ENCODE measurements around the gene RRP7A. TPM values are rescaled to one million over a fixed set of nuclear protein-coding genes. Genes with fewer than 3 reads are reported as not detected.

The RRP7A gene
- total RNA-seq, 1 experiment from 2014 or later, result 50.8 TPM

- TF ChIP-seq MAX (IDR thresholded peaks at IDR 0.05) (no peak), EZH2phosphoT487 (IDR thresholded peaks at IDR 0.05; ENCODE audit: borderline replicate concordance) (no peak), CEBPB (IDR thresholded peaks at IDR 0.05; ENCODE audit: low read depth) (no peak)
- TF ChIP-seq, protein P1, sequence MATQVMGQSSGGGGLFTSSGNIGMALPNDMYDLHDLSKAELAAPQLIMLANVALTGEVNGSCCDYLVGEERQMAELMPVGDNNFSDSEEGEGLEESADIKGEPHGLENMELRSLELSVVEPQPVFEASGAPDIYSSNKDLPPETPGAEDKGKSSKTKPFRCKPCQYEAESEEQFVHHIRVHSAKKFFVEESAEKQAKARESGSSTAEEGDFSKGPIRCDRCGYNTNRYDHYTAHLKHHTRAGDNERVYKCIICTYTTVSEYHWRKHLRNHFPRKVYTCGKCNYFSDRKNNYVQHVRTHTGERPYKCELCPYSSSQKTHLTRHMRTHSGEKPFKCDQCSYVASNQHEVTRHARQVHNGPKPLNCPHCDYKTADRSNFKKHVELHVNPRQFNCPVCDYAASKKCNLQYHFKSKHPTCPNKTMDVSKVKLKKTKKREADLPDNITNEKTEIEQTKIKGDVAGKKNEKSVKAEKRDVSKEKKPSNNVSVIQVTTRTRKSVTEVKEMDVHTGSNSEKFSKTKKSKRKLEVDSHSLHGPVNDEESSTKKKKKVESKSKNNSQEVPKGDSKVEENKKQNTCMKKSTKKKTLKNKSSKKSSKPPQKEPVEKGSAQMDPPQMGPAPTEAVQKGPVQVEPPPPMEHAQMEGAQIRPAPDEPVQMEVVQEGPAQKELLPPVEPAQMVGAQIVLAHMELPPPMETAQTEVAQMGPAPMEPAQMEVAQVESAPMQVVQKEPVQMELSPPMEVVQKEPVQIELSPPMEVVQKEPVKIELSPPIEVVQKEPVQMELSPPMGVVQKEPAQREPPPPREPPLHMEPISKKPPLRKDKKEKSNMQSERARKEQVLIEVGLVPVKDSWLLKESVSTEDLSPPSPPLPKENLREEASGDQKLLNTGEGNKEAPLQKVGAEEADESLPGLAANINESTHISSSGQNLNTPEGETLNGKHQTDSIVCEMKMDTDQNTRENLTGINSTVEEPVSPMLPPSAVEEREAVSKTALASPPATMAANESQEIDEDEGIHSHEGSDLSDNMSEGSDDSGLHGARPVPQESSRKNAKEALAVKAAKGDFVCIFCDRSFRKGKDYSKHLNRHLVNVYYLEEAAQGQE (IDR thresholded peaks at IDR 0.05; ENCODE audit: low read depth), result no peak
Observed at GRCh38 chr22:42468841-42469240, 50.8 kb downstream of the RRP7A start (continued).

DNA sequence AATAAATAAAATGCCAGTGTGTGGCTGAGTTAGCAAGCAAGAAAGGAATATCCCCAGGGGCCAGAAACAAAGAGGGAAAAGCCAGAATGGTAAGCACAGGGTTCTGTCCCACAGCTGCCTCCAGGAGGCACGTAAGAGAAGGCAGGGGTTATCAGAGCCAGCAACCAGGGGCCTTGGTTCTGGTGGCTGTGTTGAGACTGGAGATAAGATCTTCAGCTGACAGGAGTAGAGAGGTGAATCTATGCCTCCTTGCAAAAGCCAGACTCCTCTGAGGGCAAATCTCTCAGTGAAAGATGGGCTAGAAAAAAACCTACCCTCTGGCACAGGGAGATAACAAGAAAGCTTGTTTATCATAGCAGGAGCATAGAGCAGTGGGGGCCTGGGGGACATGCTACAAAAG is 57.6 kb downstream of the RRP7A start:
- Histone ChIP-seq H3K27me3 (ENCODE audit: insufficient read depth, low read length) (no peaks in the 10 kb centered on the region), H2AFZ (ENCODE audit: low read depth, low read length, poor library complexity, severe bottlenecking) (no peak overlapping the region), H3K79me2 (ENCODE audit: insufficient read depth, low read length) (no peaks in the 10 kb centered on the region), H3K4me3 (replicated peaks in 1 of 2; ENCODE audit: low read depth in 1 of 2, low read length in 2 of 2) (no peak overlapping the region), H3K4me2 (ENCODE audit: low read length) (no peak overlapping the region), H3K9ac (ENCODE audit: low read length) (no peak overlapping the region), H3K27ac (ENCODE audit: low read depth, low read length) (no peak overlapping the region), H3K9me2 (ENCODE audit: insufficient read depth) (no peaks in the 10 kb centered on the region), H4K20me1 (ENCODE audit: insufficient read depth) (no peaks in the 10 kb centered on the region), H3K36me3 (ENCODE audit: control insufficient read depth in 1 of 2, insufficient read depth in 2 of 2, low read length in 2 of 2) (no peaks in the 10 kb centered on the region), H3K9me3 (ENCODE audit: control insufficient read depth in 1 of 2, insufficient read depth in 1 of 2, low read depth in 1 of 2, low read length in 2 of 2) (no peaks in the 10 kb centered on the region), H3K4me1 (ENCODE audit: control insufficient read depth in 1 of 2, insufficient read depth in 2 of 2, low read length in 2 of 2) (no peaks in the 10 kb centered on the region)
- intact Hi-C loops (cut with micrococcal nuclease), result no loop called here
- ChIA-PET POLR2A (no interaction called here), CTCF (interaction anchor here (1.8 kb wide), 1 partner anchor 11 kb away, joined by 5 read pairs; no protein-coding TSS in a partner anchor), RAD21 (ENCODE audit: low non-redundant PET in 1 of 2, low total read pairs in 2 of 2, uncharacterized antibody in 2 of 2, unreplicated experiment in 2 of 2) (no interaction called here)
- TF ChIP-seq CEBPB (IDR thresholded peaks at IDR 0.05; ENCODE audit: low read depth), result no peak
- TF ChIP-seq ZFX (IDR thresholded peaks at IDR 0.05), result no peak
- no peak for TF ChIP-seq POLR2A (IDR thresholded peaks at IDR 0.05; ENCODE audit: borderline replicate concordance, extremely low read depth, insufficient read depth, insufficient read length)
- no peak for TF ChIP-seq RAD21 (IDR thresholded peaks at IDR 0.05; ENCODE audit: low read depth)
- no peak for TF ChIP-seq MAX (IDR thresholded peaks at IDR 0.05)
- TF ChIP-seq FOSL1 (IDR thresholded peaks at IDR 0.05; ENCODE audit: low read depth), result no peak
- DNase-seq (ENCODE audit: low read depth, low spot score), result no peak
- ATAC-seq, result no peak
- BruUV-seq (replicated peaks), result no TSS peak

Measured in HCT116 (cell line).